Right kidney (tissue), 9 donors: ENCODE results near the gene HDX.
"Not testable (repeated sequence)": the region's sequence is repeated elsewhere in the genome, so short reads cannot be mapped to it uniquely, and the experiment has no call there.

Experiments
- DNase-seq: peaks from one replicate; pipeline ENCODE4 v3.0.0-alpha.2; 2016
- long read RNA-seq, 8 donors: transcript quantifications; one replicate each; lab custom pipeline, GENCODE V29; 2026

Gene HDX
- long read RNA-seq, donor 1, full-length matches to known transcripts: 3 of 3 reads
- long read RNA-seq, donor 1, partial matches to known transcripts: 0 of 3 reads
- long read RNA-seq, donor 1, other reads (novel, unspliced or antisense): 0 of 3 reads
- long read RNA-seq, donor 2: 0 reads
- long read RNA-seq, donor 3: 0 reads
- long read RNA-seq, donor 4, partial matches to known transcripts: 0 of 1 reads
- long read RNA-seq, donor 4, other reads (novel, unspliced or antisense): 0 of 1 reads
- long read RNA-seq, donor 5, full-length matches to known transcripts: 1 of 1 reads
- long read RNA-seq, donor 5, partial matches to known transcripts: 0 of 1 reads
- long read RNA-seq, donor 5, other reads (novel, unspliced or antisense): 0 of 1 reads
- long read RNA-seq, donor 6, full-length matches to known transcripts: 3 of 3 reads
- long read RNA-seq, donor 6, partial matches to known transcripts: 0 of 3 reads
- long read RNA-seq, donor 6, other reads (novel, unspliced or antisense): 0 of 3 reads
- long read RNA-seq, donor 7, full-length matches to known transcripts: 2 of 2 reads
- long read RNA-seq, donor 7, partial matches to known transcripts: 0 of 2 reads
- long read RNA-seq, donor 7, other reads (novel, unspliced or antisense): 0 of 2 reads
- long read RNA-seq, donor 8, partial matches to known transcripts: 0 of 1 reads
- long read RNA-seq, donor 8, other reads (novel, unspliced or antisense): 0 of 1 reads

GRCh38 chrX:84501798-84502628, at the start of gene HDX:
Gene HDX (minus strand): TSS chrX:84502453. CDS start chrX:84475397, 27,056 bp downstream.
- peak; percentile 78 for DNase-seq

DNA sequence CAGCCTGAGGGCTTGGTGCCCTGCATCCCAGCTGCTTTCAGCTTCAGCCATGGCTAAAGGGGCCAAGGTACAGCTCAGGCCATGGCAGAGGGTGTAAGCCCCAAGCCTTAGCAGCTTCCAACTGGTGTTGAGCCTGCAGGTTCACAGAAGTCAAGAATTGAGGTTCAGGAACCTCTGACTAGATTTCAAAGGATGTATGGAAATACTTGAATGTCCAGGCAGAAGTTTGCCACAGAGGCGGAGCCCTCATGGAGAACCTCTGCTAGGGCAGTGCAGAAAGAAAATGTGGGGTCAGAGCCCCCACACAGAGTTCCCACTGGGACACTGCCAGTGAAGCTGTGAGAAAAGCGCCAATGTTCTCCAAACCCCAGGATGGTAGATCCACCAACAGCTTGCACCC, 39.1 kb upstream of the HDX start:
- not testable (repeated sequence) for DNase-seq

- DNase-seq: not testable (repeated sequence)
Observed at GRCh38 chrX:84537627-84538026, 35.4 kb upstream of the HDX start.

GRCh38 chrX:84488426-84488825, 13.8 kb downstream of the HDX start:
- DNase-seq: no peak

DNA sequence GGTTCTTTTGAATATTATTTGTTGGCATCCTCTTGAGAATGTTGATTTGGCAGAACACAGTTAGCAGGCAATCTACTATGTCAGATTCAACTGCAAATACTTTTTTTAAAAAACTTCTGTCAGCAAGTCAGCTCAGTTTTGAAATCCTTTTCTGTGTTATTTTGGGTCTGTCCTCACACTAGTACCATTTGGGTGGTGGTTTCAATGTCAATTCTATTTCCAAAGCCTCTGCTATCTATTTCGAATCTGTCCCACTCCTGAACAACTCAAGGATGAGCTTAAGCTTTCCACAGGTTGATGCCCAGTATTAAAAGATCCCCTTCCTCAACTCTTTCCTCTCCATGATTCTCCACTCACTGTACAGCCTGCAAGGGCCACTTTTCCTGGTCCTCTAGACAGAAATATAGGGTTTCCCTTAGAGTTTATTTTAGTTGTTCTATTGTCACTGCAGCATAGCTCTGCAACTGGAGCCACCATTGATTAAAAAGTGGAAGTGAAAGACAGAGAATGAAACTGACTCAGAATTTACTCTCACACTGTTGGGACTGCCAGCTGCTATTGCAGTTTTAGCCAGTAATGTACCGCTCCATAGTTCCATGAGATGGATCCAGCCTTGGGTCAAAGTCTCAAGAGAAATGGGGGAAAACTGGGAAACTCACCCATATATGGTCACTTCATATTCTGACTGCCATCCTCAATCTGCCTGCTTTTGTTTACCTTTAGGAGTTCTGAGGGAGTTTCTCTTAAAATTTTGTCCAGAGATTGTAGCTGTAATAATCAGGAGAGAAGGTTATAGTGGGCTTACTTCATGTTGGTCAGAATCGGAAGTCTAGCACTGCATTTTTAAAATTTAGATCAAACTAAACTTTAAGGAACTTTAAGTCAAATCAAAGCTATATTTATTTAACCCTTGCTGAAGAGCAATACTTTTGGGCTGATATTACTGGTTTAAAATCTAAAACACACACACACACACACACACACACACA, 14.6 kb downstream of the HDX start:
- no peak for DNase-seq

DNA sequence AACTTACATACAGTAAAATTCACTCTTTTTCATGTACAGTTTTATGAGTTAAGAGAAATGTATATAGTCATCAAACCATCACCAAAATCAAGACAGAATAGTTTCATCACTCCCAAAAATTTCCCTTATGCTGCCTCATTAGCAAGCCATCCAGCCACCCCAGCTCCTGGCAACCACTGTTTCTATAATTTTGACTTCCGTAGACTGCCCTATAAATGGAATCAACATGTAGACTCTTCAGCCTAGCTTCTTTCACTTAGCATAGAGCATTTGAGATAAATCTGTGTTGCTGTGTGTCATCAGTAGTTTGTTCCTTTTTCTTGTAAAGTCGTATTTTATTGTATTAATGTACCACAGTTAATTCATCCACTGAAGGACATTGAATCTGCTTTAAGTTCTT, 23.2 kb downstream of the HDX start:
- DNase-seq: no peak

DNA sequence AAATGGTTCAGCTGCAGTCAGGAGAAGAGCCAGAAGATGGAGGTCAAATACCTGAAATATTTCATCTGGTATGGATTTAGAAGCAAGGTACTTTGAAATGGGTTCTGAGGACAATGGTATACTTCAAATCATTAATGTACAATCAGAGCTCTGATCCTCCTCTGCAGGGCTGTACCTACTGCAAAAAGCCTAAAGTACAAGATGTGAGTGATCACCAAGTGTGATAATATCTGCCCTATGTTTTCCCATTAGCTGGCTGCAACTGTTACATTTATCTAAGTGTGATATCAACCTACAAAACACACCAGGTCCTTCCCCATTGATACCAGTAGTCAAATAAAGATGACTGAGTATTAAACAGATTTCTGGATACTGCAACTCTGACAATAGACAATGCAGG, 25.1 kb downstream of the HDX start:
- DNase-seq: no peak

- no peak for DNase-seq
Observed at GRCh38 chrX:84475596-84475995, 26.7 kb downstream of the HDX start.

GRCh38 chrX:84475101-84475500, 27.2 kb downstream of the HDX start:
- no peak for DNase-seq

DNA sequence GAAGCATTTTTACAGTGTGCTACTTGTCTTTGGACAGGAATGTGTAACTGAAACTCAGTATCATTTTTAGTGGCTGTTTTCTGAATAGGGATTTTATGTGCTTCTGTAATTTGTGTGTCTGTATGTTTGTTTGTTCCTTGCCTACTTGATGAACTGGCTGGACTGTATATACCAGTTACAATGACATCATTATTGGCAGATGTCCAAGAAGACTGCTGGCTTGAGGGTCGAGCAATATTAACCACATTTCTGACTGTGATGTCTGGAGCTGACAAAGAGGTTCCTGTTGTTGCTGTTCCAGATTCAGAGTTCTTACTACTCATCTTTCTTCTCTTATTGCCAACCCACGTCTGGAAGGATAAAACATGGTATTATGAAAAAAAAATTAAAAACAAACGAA, 33.0 kb downstream of the HDX start:
- no peak for DNase-seq

DNA sequence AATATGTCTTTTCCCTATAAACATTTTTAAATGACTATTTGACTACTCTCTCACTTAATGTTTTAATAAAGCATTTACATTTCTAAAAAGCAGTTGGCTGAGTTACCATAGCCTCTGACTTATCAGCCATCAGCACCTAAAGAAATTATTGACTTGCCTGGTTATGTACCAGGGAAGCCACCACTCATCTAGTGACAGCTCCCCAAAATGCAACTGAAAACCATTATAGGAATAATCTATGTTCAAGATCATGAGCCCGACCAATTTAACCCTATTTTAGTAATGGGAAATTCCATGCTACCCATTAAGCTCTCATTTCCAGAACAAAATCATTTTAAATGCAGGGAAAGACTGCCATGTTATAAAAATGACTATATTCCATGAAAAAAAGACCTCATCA, 34.4 kb downstream of the HDX start:
- DNase-seq: no peak

DNA sequence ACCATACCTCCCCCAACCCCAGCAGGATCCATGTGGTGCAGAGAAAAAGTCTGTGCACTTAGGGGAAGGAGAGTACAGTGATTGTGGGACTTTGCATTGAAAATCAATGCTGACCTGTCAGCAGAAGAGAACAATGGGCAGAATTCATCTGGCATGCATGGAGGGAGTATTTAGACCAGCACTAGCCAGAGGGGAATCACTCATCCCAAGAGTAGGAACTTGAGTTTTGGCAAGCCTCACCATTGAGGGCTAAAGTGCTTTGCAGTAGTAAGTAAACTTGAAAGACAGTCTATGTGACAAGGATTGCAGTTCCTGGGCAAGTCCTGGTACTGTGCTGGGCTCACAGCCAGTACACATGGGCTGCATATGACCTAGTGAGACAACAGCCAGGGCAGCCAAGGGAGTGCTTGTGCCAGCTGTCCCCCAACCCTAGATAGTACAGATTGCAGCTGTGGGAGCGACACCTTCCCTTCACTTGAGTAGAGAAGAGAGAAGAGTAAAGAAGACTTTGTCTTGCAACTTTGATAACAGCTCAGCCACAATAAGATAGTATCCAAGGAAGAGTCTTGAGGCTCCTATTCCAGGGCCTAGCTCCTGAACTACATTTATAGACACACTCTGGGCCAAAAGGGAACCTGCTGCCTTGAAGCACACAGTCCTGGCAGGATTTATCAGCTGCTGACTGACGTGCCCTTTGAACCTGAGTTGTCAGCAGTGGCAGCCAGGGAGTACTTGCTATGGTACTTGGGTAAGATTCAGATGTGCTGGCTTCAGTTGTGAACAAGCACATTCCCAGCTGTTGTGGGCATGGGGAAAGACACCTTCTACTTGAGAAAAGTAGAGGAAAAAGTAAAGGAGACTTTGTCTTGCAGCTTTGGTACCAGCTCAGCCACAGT, 48.7 kb downstream of the HDX start:
- DNase-seq: no peak

- DNase-seq: no peak
Observed at GRCh38 chrX:84441143-84441542, 61.1 kb downstream of the HDX start.

- no peak for DNase-seq
Observed at GRCh38 chrX:84415140-84415539, 87.1 kb downstream of the HDX start.

DNA sequence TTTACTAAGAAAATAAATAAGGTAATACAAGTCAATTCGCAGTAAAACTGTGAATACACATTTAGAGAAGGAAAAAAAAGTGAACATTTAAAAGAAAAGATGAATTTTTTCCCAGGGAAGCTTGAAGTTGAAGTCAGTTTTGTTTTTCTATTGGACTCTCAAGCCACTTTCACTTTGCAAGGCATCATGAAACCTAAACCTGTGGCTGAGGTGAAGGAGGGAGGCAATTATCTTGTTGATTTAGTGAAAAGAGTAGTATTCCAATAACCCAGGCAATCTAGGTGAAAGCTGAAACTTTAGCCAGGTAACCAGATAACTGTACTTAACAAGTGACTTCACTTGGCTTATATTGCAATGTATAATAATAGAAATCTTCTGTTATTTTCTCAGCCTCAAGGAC, 138.6 kb downstream of the HDX start:
- peak; percentile 5 for DNase-seq

DNA sequence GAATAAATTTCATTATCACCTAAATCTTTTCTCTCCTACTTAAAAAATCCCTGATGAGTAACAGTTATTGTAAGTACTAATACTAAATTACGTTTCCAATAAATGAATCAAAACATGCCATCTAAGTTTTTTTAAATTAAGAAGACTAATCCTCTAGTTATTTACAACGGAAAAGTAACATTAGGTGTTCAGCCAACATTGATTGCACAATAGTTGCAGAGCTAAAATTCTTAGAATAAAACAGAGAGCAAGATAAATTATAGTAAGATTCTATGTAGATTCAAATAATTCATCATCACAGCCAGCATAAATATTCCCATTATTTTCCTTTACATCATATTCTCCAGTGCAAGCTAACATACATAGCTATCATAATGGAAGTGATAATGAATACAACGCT, 139.2 kb downstream of the HDX start:
- no peak for DNase-seq

GRCh38 chrX:84362184-84362838, 139.9 kb downstream of the HDX start:
- no peak for DNase-seq

DNA sequence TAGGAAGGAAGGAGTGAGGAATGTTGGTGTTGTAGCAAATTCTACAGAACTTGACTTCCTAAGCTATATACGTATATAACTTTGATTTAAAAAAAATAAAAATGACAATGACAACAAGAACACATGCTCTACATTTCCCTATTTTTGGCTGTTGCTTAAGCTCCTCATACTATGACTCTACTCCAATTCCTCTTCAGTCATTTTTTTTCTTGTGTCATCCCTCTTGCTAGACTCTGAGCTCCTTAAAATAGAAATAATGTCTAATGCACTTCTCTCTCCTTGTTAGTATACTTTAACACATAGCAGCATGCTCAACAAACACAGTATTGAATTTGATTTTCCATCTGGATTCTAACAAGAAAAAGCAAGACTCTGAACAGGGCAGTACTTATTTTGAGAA, 144.0 kb downstream of the HDX start:
- no peak for DNase-seq

GRCh38 chrX:84357296-84357695, 145.0 kb downstream of the HDX start:
- DNase-seq: no peak

- no peak for DNase-seq
Observed at GRCh38 chrX:84340968-84341367, 161.3 kb downstream of the HDX start.
